ENCODE results near the gene B3GNT8.
"Not testable (repeated sequence)": the region's sequence is repeated elsewhere in the genome, so short reads cannot be mapped to it uniquely, and the experiment has no call there.

Gene B3GNT8

GRCh38 chr19:41411968-41412265 lies 15.3 kb downstream of the B3GNT8 start:
- H3K36me3 ChIP-seq (ENCODE audit: control insufficient read depth, insufficient read depth, low read length), result peaks cover 39% of the 10 kb centered on the region
- H3K4me1 ChIP-seq (ENCODE audit: control insufficient read depth, insufficient read depth, low read length), result peaks cover 18% of the 10 kb centered on the region; the same call in 1 of the 2 replicates
- no peak overlapping the region for H3K27ac ChIP-seq (ENCODE audit: low read depth, low read length)
- H3K9ac ChIP-seq (ENCODE audit: low read length), result no peak overlapping the region
- H3K27me3 ChIP-seq (ENCODE audit: control insufficient read depth, insufficient read depth, low read length), result no peaks in the 10 kb centered on the region
- no peaks in the 10 kb centered on the region for H3K9me3 ChIP-seq (ENCODE audit: control insufficient read depth, insufficient read depth, low read depth, low read length)
- no peak overlapping the region for H3K4me3 ChIP-seq (ENCODE audit: low read depth, low read length)

- peaks cover 20% of the 10 kb centered on the region; the same call in 1 of the 2 replicates for H3K4me1 ChIP-seq (ENCODE audit: control insufficient read depth, insufficient read depth, low read length)
- H3K9ac ChIP-seq (ENCODE audit: low read length), result no peak overlapping the region
- H3K27ac ChIP-seq (ENCODE audit: low read depth, low read length), result no peak overlapping the region
- H3K4me3 ChIP-seq (ENCODE audit: low read depth, low read length), result no peak overlapping the region
- peaks cover 39% of the 10 kb centered on the region for H3K36me3 ChIP-seq (ENCODE audit: control insufficient read depth, insufficient read depth, low read length)
- no peaks in the 10 kb centered on the region for H3K9me3 ChIP-seq (ENCODE audit: control insufficient read depth, insufficient read depth, low read depth, low read length)
- H3K27me3 ChIP-seq (ENCODE audit: control insufficient read depth, insufficient read depth, low read length), result no peaks in the 10 kb centered on the region
Measured at GRCh38 chr19:41411100-41411967, 15.8 kb downstream of the B3GNT8 start.

GRCh38 chr19:41410336-41411054 lies 16.7 kb downstream of the B3GNT8 start:
- H3K4me1 ChIP-seq (ENCODE audit: control insufficient read depth, insufficient read depth, low read length), result peaks cover 25% of the 10 kb centered on the region; the same call in 1 of the 2 replicates
- H3K27me3 ChIP-seq (ENCODE audit: control insufficient read depth, insufficient read depth, low read length), result no peaks in the 10 kb centered on the region
- no peak overlapping the region for H3K27ac ChIP-seq (ENCODE audit: low read depth, low read length)
- no peak overlapping the region for H3K4me3 ChIP-seq (ENCODE audit: low read depth, low read length)
- peaks cover 35% of the 10 kb centered on the region for H3K36me3 ChIP-seq (ENCODE audit: control insufficient read depth, insufficient read depth, low read length)
- H3K9me3 ChIP-seq (ENCODE audit: control insufficient read depth, insufficient read depth, low read depth, low read length), result no peaks in the 10 kb centered on the region
- H3K9ac ChIP-seq (ENCODE audit: low read length), result no peak overlapping the region

GRCh38 chr19:41409288-41409687 lies 17.9 kb downstream of the B3GNT8 start:
- H3K4me3 ChIP-seq (ENCODE audit: low read depth, low read length), result no peak overlapping the region
- H3K36me3 ChIP-seq (ENCODE audit: control insufficient read depth, insufficient read depth, low read length), result peaks cover 24% of the 10 kb centered on the region
- H3K9me3 ChIP-seq (ENCODE audit: control insufficient read depth, insufficient read depth, low read depth, low read length), result no peaks in the 10 kb centered on the region
- peaks cover 25% of the 10 kb centered on the region; the same call in 1 of the 2 replicates for H3K4me1 ChIP-seq (ENCODE audit: control insufficient read depth, insufficient read depth, low read length)
- H3K9ac ChIP-seq (ENCODE audit: low read length), result no peak overlapping the region
- H3K27me3 ChIP-seq (ENCODE audit: control insufficient read depth, insufficient read depth, low read length), result no peaks in the 10 kb centered on the region
- H3K27ac ChIP-seq (ENCODE audit: low read depth, low read length), result no peak overlapping the region

GRCh38 chr19:41408846-41409245 lies 18.3 kb downstream of the B3GNT8 start:
- H3K27ac ChIP-seq (ENCODE audit: low read depth, low read length); H3K9me3 ChIP-seq (ENCODE audit: control insufficient read depth, insufficient read depth, low read depth, low read length); H3K9ac ChIP-seq (ENCODE audit: low read length); H3K4me3 ChIP-seq (ENCODE audit: low read depth, low read length); H3K27me3 ChIP-seq (ENCODE audit: control insufficient read depth, insufficient read depth, low read length): not testable (repeated sequence)
- Histone ChIP-seq H3K4me1 (ENCODE audit: control insufficient read depth, insufficient read depth, low read length) (peaks cover 25% of the 10 kb centered on the region; the same call in 1 of the 2 replicates), H3K36me3 (ENCODE audit: control insufficient read depth, insufficient read depth, low read length) (peaks cover 19% of the 10 kb centered on the region)

GRCh38 chr19:41408256-41408655 lies 18.9 kb downstream of the B3GNT8 start:
- Histone ChIP-seq H3K36me3 (ENCODE audit: control insufficient read depth, insufficient read depth, low read length) (peaks cover 17% of the 10 kb centered on the region; the same call in 1 of the 2 replicates), H3K4me1 (ENCODE audit: control insufficient read depth, insufficient read depth, low read length) (peaks cover 25% of the 10 kb centered on the region; the same call in 1 of the 2 replicates), H3K9ac (ENCODE audit: low read length) (no peak overlapping the region)

GRCh38 chr19:41407271-41407670 lies 19.9 kb downstream of the B3GNT8 start:
- H3K27ac ChIP-seq (ENCODE audit: low read depth, low read length), result peak overlapping the region; percentile 3; the same call in 1 of the 2 replicates
- H3K27me3 ChIP-seq (ENCODE audit: control insufficient read depth, insufficient read depth, low read length), result no peaks in the 10 kb centered on the region
- peaks cover 14% of the 10 kb centered on the region; the same call in 1 of the 2 replicates for H3K36me3 ChIP-seq (ENCODE audit: control insufficient read depth, insufficient read depth, low read length)
- no peak overlapping the region for H3K4me3 ChIP-seq (ENCODE audit: low read depth, low read length)
- H3K9me3 ChIP-seq (ENCODE audit: control insufficient read depth, insufficient read depth, low read depth, low read length), result no peaks in the 10 kb centered on the region
- peak overlapping the region; percentile 71 for H3K9ac ChIP-seq (ENCODE audit: low read length)
- peaks cover 25% of the 10 kb centered on the region; the same call in 1 of the 2 replicates for H3K4me1 ChIP-seq (ENCODE audit: control insufficient read depth, insufficient read depth, low read length)

More at GRCh38 chr19:41408256-41408655, 18.9 kb downstream of the B3GNT8 start:
- H3K9me3 ChIP-seq (ENCODE audit: control insufficient read depth, insufficient read depth, low read depth, low read length), result no peaks in the 10 kb centered on the region
- H3K27ac ChIP-seq (ENCODE audit: low read depth, low read length), result no peak overlapping the region
- H3K4me3 ChIP-seq (ENCODE audit: low read depth, low read length), result no peak overlapping the region
- no peaks in the 10 kb centered on the region for H3K27me3 ChIP-seq (ENCODE audit: control insufficient read depth, insufficient read depth, low read length)

GRCh38 chr19:41405776-41406175 lies 21.4 kb downstream of the B3GNT8 start:
- no peak overlapping the region for H3K9ac ChIP-seq (ENCODE audit: low read length)
- peaks cover 25% of the 10 kb centered on the region; the same call in 1 of the 2 replicates for H3K4me1 ChIP-seq (ENCODE audit: control insufficient read depth, insufficient read depth, low read length)
- H3K36me3 ChIP-seq (ENCODE audit: control insufficient read depth, insufficient read depth, low read length), result 0 out of 2 replicates have a peak, but pooled peaks cover 6% of the 10 kb centered on the region
- no peaks in the 10 kb centered on the region for H3K27me3 ChIP-seq (ENCODE audit: control insufficient read depth, insufficient read depth, low read length)
- H3K27ac ChIP-seq (ENCODE audit: low read depth, low read length), result no peak overlapping the region
- H3K4me3 ChIP-seq (ENCODE audit: low read depth, low read length), result no peak overlapping the region
- no peaks in the 10 kb centered on the region for H3K9me3 ChIP-seq (ENCODE audit: control insufficient read depth, insufficient read depth, low read depth, low read length)

GRCh38 chr19:41403181-41403970 lies 23.8 kb downstream of the B3GNT8 start:
- no peak overlapping the region for H3K9ac ChIP-seq (ENCODE audit: low read length)
- no peaks in the 10 kb centered on the region for H3K36me3 ChIP-seq (ENCODE audit: control insufficient read depth, insufficient read depth, low read length)
- H3K27ac ChIP-seq (ENCODE audit: low read depth, low read length), result no peak overlapping the region
- H3K9me3 ChIP-seq (ENCODE audit: control insufficient read depth, insufficient read depth, low read depth, low read length), result no peaks in the 10 kb centered on the region
- H3K4me3 ChIP-seq (ENCODE audit: low read depth, low read length), result no peak overlapping the region
- peaks cover 23% of the 10 kb centered on the region for H3K4me1 ChIP-seq (ENCODE audit: control insufficient read depth, insufficient read depth, low read length)
- H3K27me3 ChIP-seq (ENCODE audit: control insufficient read depth, insufficient read depth, low read length), result no peaks in the 10 kb centered on the region

GRCh38 chr19:41402010-41402409 lies 25.2 kb downstream of the B3GNT8 start:
- Histone ChIP-seq H3K27ac (ENCODE audit: low read depth, low read length) (no peak overlapping the region), H3K4me3 (ENCODE audit: low read depth, low read length) (no peak overlapping the region), H3K9me3 (ENCODE audit: control insufficient read depth, insufficient read depth, low read depth, low read length) (no peaks in the 10 kb centered on the region), H3K27me3 (ENCODE audit: control insufficient read depth, insufficient read depth, low read length) (no peaks in the 10 kb centered on the region), H3K4me1 (ENCODE audit: control insufficient read depth, insufficient read depth, low read length) (peaks cover 12% of the 10 kb centered on the region), H3K9ac (ENCODE audit: low read length) (no peak overlapping the region), H3K36me3 (ENCODE audit: control insufficient read depth, insufficient read depth, low read length) (no peaks in the 10 kb centered on the region)

Measured in HUES6 (cell line).